ENCODE measurements around the gene KCNIP1. TPM values are rescaled to one million over a fixed set of nuclear protein-coding genes. Genes with fewer than 3 reads are reported as not detected.
"Not testable (repeated sequence)": the region's sequence is repeated elsewhere in the genome, so short reads cannot be mapped to it uniquely, and the experiment has no call there.

KCNIP1 gene
- total RNA-seq, 3 donors from 2014 or later: not detected

DNA sequence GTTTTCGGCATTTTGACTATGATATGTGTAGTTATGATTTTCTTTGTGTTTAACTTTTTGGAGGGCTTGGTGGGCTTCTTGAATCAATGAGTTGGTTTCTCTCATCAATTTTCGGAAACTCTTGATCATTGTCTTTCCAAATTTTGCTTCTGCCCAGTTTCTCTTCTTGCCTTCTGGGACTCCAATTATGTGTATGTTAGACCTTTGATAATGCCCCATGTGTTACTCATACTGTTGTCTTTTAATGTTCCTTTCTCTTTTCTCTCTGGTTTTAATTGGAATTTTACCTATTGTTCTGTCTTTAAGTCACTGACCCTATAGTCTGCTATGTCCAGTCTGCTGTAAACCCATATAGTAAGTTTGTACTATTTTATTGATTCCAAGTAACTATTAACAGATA is 41.5 kb downstream of the KCNIP1 start:
- peaks cover 7% of the 10 kb centered on the region for H3K27me3 Mint-ChIP-seq (ENCODE audit: low read depth)
- DNase-seq: no peak
- H3K9me3 Mint-ChIP-seq: peaks cover 13% of the 10 kb centered on the region
- no peaks in the 10 kb centered on the region for H3K36me3 Mint-ChIP-seq (ENCODE audit: insufficient read depth)
- ATAC-seq: no peak
- H3K4me3 Mint-ChIP-seq: no peak overlapping the region
- H3K4me1 Mint-ChIP-seq (ENCODE audit: low read depth): no peaks in the 10 kb centered on the region

DNA sequence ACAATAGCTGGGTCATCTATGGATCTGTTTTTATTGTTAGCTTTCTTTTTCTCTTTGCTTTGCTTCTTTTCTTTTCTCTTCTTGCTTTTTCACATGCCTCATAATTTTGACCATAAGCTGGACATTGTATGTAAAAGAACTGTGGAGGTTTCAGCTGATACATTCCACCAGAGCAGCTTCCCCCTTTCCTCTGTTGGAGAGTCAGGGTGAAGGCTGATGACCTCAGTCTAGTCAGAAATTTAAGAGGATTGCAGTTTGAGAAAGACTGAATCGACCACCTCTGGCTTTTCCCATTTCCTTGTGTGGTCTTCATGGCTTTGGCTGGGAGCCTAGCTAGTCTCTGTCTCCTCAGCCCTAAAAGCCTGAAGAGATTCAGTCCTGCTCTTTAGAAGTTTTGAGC is 42.0 kb downstream of the KCNIP1 start:
- Mint-ChIP-seq H3K4me3 (no peak overlapping the region), H3K4me1 (ENCODE audit: low read depth) (no peaks in the 10 kb centered on the region), H3K27me3 (ENCODE audit: low read depth) (peaks cover 7% of the 10 kb centered on the region), H3K36me3 (ENCODE audit: insufficient read depth) (no peaks in the 10 kb centered on the region), H3K9me3 (peaks cover 13% of the 10 kb centered on the region)
- ATAC-seq (no peak), DNase-seq (no peak)

DNA sequence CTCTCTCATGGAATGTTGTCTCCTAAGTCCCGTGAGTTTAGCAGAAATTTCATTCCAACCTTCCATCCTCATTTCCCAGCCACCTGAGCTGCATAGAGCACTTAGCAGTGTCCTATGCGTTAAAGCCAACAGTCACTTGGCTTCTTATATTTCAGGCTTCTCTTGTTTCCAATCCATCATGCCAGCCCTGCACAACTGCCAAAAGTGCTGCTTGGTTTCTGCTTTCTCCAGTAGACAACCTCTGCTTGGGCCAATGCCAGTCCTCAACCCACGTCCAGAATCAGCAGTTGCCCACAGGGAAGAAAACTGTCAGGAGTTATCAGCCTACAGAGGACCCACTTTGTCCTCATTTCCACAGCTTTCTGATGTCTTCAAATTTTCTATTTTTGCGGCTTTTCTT is 42.5 kb downstream of the KCNIP1 start:
- ATAC-seq: no peak
- no peak for DNase-seq
- Mint-ChIP-seq H3K36me3 (ENCODE audit: insufficient read depth) (no peaks in the 10 kb centered on the region), H3K27me3 (ENCODE audit: low read depth) (peaks cover 7% of the 10 kb centered on the region), H3K4me1 (ENCODE audit: low read depth) (no peaks in the 10 kb centered on the region), H3K4me3 (no peak overlapping the region), H3K9me3 (peaks cover 13% of the 10 kb centered on the region)

DNA sequence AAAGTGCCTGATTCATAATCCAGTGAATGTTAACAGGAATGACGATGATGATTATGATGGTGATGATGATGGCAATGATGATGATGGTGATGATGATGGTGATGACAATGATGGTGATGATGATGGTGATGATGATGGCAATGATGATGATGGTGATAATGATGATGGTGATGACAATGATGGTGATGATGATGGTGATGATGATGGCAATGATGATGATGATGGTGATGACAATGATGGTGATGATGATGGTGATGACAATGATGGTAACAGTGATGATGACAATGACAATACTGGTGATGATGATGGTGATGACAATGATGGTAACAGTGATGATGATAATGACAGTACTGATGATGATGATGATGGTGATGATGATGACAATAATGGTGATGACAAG is 46.6 kb downstream of the KCNIP1 start:
- not testable (repeated sequence) for H3K4me3 Mint-ChIP-seq; ATAC-seq; H3K9me3 Mint-ChIP-seq; H3K4me1 Mint-ChIP-seq (ENCODE audit: low read depth); H3K36me3 Mint-ChIP-seq (ENCODE audit: insufficient read depth); DNase-seq
- peaks cover 15% of the 10 kb centered on the region for H3K27me3 Mint-ChIP-seq (ENCODE audit: low read depth)

DNA sequence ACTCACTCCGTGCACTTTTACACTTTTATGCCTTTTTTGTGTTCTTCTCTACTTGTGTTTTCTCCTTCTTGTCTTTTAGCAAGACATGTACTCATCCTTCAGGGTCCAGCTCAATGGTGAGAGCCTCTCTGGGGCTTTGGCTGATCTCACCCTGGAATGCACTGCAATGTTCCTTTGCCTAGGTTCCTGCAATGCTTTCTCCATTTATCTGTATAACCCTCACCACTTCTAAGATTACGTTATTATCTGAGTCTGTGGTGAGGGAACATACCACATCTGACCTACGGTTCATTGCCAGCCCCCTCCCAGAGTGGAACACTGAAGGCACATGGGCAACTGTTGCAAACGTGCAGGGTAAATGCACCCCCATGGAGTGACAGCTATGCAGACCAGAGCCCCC is 47.3 kb downstream of the KCNIP1 start:
- H3K27me3 Mint-ChIP-seq (ENCODE audit: low read depth): peaks cover 15% of the 10 kb centered on the region
- ATAC-seq: no peak
- no peak overlapping the region for H3K4me3 Mint-ChIP-seq
- no peaks in the 10 kb centered on the region for H3K36me3 Mint-ChIP-seq (ENCODE audit: insufficient read depth)
- no peak for DNase-seq
- no peaks in the 10 kb centered on the region for H3K9me3 Mint-ChIP-seq
- H3K4me1 Mint-ChIP-seq (ENCODE audit: low read depth): no peaks in the 10 kb centered on the region

DNA sequence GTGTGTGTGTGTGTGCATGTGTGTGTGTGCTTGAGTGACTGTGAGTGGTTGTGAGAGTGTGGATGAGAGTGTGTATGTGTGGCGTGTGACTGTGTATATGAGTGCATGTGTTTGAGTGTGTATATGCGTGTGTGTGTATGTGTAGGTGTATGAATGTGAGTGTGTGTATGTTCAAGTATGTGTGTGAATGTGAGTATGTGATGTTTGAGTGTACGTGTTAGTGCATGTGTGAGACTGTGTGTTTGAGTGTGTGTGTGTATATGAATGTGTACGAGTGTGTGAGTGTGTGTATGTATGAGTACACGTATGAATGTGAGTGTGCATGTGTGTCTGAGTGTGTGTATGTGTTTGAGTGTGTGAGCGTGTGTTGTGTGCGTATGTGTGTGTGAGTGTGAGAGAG is 47.8 kb downstream of the KCNIP1 start:
- ATAC-seq: no peak
- no peaks in the 10 kb centered on the region for H3K9me3 Mint-ChIP-seq
- no peak for DNase-seq

DNA sequence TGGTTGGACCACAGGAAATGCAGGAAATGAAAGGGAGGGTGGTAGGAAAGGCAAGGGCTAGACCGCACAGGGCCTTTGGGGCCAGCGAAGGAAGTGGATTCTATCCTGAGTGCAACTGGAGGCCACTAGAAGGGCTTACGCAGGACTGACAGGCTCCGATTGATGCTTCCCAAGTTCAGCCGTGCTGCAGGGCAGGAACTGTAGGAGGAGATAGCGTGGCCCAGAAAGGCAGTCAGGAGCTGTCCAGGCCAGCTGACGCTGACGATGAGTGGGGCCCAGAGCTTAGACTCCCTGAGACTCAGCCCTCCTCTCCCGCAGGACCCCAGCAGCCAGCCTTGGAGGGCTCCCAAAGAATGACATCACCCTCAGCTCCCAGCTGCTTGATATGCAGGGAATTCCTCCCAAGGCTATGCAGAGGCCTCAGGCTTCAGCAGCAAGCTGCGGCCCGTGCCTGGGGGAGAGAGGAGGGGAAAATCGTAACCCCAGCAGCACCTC is 48.8 kb downstream of the KCNIP1 start:
- no peak for DNase-seq
- Mint-ChIP-seq H3K27me3 (ENCODE audit: low read depth) (peaks cover 11% of the 10 kb centered on the region), H3K36me3 (ENCODE audit: insufficient read depth) (no peaks in the 10 kb centered on the region), H3K4me3 (no peak overlapping the region), H3K4me1 (ENCODE audit: low read depth) (no peaks in the 10 kb centered on the region), H3K9me3 (no peaks in the 10 kb centered on the region)
- no peak for ATAC-seq

More for the DNA sequence above, 47.8 kb downstream of the KCNIP1 start:
- peaks cover 15% of the 10 kb centered on the region for H3K27me3 Mint-ChIP-seq (ENCODE audit: low read depth)
- H3K4me1 Mint-ChIP-seq (ENCODE audit: low read depth): no peaks in the 10 kb centered on the region
- no peaks in the 10 kb centered on the region for H3K36me3 Mint-ChIP-seq (ENCODE audit: insufficient read depth)
- H3K4me3 Mint-ChIP-seq: no peak overlapping the region

DNA sequence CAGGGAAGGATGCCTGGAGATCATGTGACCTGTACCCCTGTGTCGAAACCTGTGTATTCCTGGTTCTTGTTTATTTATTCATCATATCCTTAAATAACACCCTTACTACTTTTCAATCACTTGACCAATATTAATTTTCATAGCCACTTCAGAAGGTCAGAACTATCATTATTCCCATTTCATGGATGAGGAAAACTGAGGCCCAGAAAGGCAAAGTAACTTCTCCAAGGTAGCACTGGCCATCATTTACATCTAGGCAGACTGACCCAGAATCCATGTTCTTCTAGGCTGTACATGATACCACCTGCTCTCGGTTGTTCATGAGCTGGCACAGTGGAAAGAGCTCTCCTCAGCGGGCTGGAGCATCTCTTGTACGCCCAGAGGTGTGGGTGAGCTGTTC is 49.4 kb downstream of the KCNIP1 start:
- Mint-ChIP-seq H3K27me3 (ENCODE audit: low read depth) (peaks cover 8% of the 10 kb centered on the region), H3K9me3 (no peaks in the 10 kb centered on the region), H3K4me1 (ENCODE audit: low read depth) (no peaks in the 10 kb centered on the region), H3K4me3 (no peak overlapping the region), H3K36me3 (ENCODE audit: insufficient read depth) (no peaks in the 10 kb centered on the region)
- DNase-seq: no peak
- no peak for ATAC-seq

DNA sequence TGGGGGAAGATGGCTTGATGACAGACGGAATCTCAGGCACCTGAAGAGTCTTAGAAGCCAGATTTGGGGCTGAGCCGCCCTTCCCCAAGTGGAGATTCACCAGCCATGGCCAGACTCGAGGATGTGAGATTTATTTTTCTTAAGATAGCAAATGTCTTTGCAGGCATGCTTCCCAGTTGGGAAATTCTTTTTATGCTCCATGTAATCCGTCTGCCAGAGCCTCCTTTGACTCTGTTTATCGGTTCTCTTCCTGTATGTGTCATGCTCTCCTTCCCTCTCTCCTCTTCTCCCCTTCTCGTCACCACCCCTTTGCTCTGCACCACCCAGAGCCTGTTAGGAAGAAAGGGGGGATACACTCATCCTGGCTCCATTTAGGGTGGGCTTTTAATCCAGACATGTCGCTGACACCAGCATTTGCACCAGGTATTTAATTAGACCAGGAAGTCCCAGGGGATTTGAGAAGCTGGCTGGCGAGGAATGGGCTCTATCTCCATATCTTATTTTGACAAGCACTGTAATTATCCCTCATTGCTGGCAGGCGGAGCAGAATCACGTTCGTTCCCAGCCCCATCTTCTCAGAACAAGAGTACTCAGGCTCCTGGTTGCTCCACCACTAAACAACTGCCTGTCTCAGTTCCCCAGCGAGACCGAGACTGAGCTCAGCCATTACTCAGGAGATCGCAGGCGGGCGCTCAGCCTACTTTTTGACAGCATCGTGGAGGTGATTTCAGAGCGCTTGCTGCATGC is 50.9 kb downstream of the KCNIP1 start:
- Mint-ChIP-seq H3K36me3 (ENCODE audit: insufficient read depth) (no peaks in the 10 kb centered on the region), H3K9me3 (no peaks in the 10 kb centered on the region), H3K4me1 (ENCODE audit: low read depth) (no peaks in the 10 kb centered on the region), H3K4me3 (no peak overlapping the region), H3K27me3 (ENCODE audit: low read depth) (peaks cover 8% of the 10 kb centered on the region)
- ATAC-seq (no peak), DNase-seq (no peak)

DNA sequence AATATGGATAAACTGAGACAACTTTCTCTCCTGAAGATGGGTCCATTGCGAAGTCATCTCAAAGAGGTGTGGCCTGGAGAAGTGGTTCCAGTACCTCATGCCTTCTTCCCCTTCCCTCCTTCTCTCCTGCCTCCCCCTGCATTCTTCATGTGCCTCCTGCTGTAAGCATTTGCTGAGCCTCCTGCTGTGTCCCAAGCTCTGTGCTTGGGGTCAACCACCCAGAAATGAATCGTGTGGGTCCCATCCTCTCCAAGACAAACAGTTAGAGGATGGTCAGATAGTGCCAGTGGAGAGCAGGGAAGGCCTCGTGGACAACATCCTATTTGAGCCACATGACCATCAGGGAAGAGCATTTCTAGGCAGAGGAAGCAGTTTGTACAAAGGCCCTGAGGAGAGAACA is 53.5 kb downstream of the KCNIP1 start:
- H3K36me3 Mint-ChIP-seq (ENCODE audit: insufficient read depth): no peaks in the 10 kb centered on the region
- peaks cover 20% of the 10 kb centered on the region for H3K27me3 Mint-ChIP-seq (ENCODE audit: low read depth)
- no peak overlapping the region for H3K4me3 Mint-ChIP-seq
- DNase-seq: no peak
- no peaks in the 10 kb centered on the region for H3K9me3 Mint-ChIP-seq
- no peaks in the 10 kb centered on the region for H3K4me1 Mint-ChIP-seq (ENCODE audit: low read depth)
- ATAC-seq: no peak

DNA sequence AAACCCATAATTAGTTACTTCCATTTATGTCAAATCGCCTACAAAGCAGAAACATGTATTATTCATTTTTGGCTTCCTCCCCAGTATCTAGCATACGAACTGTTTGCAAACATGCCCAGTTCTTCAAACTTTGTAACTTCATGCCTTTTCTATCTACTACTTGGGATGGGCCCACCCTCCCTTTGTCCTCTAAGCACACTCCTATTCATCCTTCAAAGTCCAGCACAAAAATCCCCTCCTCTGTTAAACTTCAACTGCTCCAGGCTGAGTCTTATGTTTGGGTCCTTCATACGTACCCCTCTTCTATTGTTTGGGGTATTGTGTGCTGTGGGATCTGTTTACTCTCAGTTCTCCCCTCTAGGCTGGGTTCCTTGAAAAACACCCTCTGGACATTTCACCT is 55.5 kb downstream of the KCNIP1 start:
- H3K27me3 Mint-ChIP-seq (ENCODE audit: low read depth): peaks cover 18% of the 10 kb centered on the region
- no peak overlapping the region for H3K4me3 Mint-ChIP-seq
- H3K9me3 Mint-ChIP-seq: no peaks in the 10 kb centered on the region
- no peaks in the 10 kb centered on the region for H3K36me3 Mint-ChIP-seq (ENCODE audit: insufficient read depth)
- ATAC-seq (no peak), DNase-seq (no peak)
- no peaks in the 10 kb centered on the region for H3K4me1 Mint-ChIP-seq (ENCODE audit: low read depth)

DNA sequence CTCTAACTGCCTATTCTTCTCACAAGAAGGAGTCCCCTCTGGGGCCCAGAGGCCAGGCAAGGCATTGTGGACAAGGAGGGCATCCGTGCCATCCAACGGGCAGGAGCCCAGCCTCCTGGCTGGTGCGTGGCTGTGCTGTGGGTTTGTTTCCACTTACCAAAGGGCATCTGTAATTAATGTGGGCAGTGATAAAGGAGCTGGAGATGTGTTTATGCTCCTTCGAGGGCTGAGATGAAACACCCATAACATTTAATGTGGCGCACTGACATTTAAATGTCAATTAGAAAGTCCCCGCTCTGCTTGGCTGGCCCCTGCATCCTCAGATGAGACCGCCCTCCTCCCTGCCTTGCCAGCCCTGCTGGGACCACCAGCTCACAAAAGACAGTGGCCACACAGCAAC is 57.1 kb downstream of the KCNIP1 start:
- Mint-ChIP-seq H3K27me3 (ENCODE audit: low read depth) (peaks cover 14% of the 10 kb centered on the region), H3K9me3 (no peaks in the 10 kb centered on the region), H3K36me3 (ENCODE audit: insufficient read depth) (no peaks in the 10 kb centered on the region), H3K4me3 (no peak overlapping the region), H3K4me1 (ENCODE audit: low read depth) (no peaks in the 10 kb centered on the region)
- ATAC-seq: no peak
- no peak for DNase-seq

DNA sequence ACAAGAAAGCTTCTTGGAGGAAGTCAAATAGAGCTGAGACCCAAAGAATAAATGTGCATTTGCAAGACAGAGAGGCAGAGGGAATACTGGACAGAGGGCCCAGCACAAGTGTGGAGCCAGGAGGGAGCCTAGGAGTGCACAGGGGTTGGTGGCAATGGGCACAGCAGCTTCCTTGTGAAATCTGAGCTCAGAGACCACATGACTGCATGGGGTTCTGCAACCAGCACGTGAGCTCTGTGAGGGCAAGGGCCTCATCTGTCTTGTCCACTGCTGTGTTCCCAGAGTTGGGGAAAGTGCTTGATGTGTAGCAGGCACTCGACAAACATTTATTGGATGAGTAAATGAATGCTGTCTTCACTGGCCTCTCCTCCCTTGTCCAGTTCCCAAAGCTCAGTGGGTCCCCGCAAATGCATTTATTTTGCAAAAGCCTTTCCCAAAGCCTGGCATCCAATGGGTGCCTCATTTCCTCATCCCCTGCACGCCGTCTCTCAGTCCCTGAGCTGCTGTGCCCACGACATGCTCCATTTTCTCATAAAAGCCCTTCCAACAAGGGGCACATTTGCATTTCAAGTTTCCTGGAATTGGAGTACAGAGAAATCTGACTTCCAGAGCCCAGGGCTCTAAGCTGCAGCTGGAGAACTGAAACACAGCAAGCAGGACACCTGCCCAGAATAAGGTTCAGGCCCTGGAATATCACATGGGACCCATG is 58.5 kb downstream of the KCNIP1 start:
- Mint-ChIP-seq H3K27me3 (ENCODE audit: low read depth) (peaks cover 19% of the 10 kb centered on the region), H3K4me1 (ENCODE audit: low read depth) (no peaks in the 10 kb centered on the region)

DNA sequence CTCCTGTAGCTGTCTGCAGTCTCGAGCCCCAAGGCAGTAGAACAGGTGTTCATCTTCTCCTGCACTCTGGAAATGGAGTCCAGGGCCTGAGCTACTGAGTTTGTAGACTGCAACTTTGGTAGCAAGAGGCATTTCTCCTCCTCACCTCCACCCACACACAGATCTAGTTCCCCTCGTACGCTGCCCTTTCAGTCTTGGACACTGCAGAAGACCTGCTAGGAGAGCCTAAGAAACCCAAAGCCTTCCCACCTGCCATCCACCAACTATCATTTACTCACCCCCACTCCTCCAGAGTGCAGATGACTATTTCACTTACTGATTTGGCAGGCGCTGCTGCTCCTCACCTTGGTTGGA is 59.0 kb downstream of the KCNIP1 start:
- Mint-ChIP-seq H3K27me3 (ENCODE audit: low read depth) (peaks cover 21% of the 10 kb centered on the region), H3K4me3 (no peak overlapping the region), H3K4me1 (ENCODE audit: low read depth) (no peaks in the 10 kb centered on the region), H3K36me3 (ENCODE audit: insufficient read depth) (no peaks in the 10 kb centered on the region), H3K9me3 (no peaks in the 10 kb centered on the region)
- no peak for DNase-seq
- ATAC-seq: no peak

More for the DNA sequence above, 58.5 kb downstream of the KCNIP1 start:
- DNase-seq (no peak), ATAC-seq (no peak)
- Mint-ChIP-seq H3K4me3 (no peak overlapping the region), H3K36me3 (ENCODE audit: insufficient read depth) (no peaks in the 10 kb centered on the region), H3K9me3 (no peaks in the 10 kb centered on the region)
